Kasumi-1 (cell line): ENCODE results near the gene SERPINA3.

Experiments
- DNase-seq, 2 experiments: peaks; one replicate each; lab custom pipeline; 2025; lab: John Stamatoyannopoulos, UW

SERPINA3 gene

GRCh38 chr14:94656043-94656442, 43.9 kb downstream of the SERPINA3 start:
- no peak for DNase-seq

GRCh38 chr14:94659256-94659655, 47.1 kb downstream of the SERPINA3 start:
- no peak for DNase-seq

GRCh38 chr14:94659901-94660300, 47.7 kb downstream of the SERPINA3 start:
- DNase-seq = no peak

- DNase-seq = no peak
Measured at GRCh38 chr14:94660306-94660946, 48.2 kb downstream of the SERPINA3 start.

- DNase-seq = no peak
Measured at GRCh38 chr14:94663538-94663937, 51.3 kb downstream of the SERPINA3 start.

- no peak for DNase-seq
Measured at GRCh38 chr14:94663965-94664704, 51.9 kb downstream of the SERPINA3 start.

- DNase-seq = no peak
Measured at GRCh38 chr14:94665121-94665520, 52.9 kb downstream of the SERPINA3 start.

- no peak for DNase-seq
Measured at GRCh38 chr14:94665544-94665943, 53.4 kb downstream of the SERPINA3 start.

- no peak for DNase-seq
Measured at GRCh38 chr14:94670692-94671285, 58.6 kb downstream of the SERPINA3 start.

- no peak for DNase-seq
Measured at GRCh38 chr14:94671870-94672444, 59.8 kb downstream of the SERPINA3 start.

GRCh38 chr14:94673071-94673470, 60.9 kb downstream of the SERPINA3 start:
- no peak for DNase-seq
